Activated CD4-positive, alpha-beta T cell treated with anti-CD3 and anti-CD28 coated beads, Interleukin-2, amount 50 U/mL, for 16 hours (primary cell): ENCODE data around the gene NDUFAF8.

Source experiments
- DNase-seq: peaks from one replicate; pipeline ENCODE4 v3.0.0-alpha.2; 2020

The NDUFAF8 gene

GRCh38 chr17:81254955-81255717 is 16.0 kb downstream of the NDUFAF8 start:
- no peak for DNase-seq

GRCh38 chr17:81256616-81257015 is 17.5 kb downstream of the NDUFAF8 start:
- DNase-seq = no peak

GRCh38 chr17:81257533-81257932 is 18.4 kb downstream of the NDUFAF8 start:
- no peak for DNase-seq

GRCh38 chr17:81258292-81258691 is 19.2 kb downstream of the NDUFAF8 start:
- DNase-seq = no peak

GRCh38 chr17:81259058-81259605 is 20.0 kb downstream of the NDUFAF8 start:
- no peak for DNase-seq

GRCh38 chr17:81260171-81260570 is 21.1 kb downstream of the NDUFAF8 start:
- no peak for DNase-seq

- no peak for DNase-seq
Observed at GRCh38 chr17:81260641-81261040, 21.5 kb downstream of the NDUFAF8 start.

GRCh38 chr17:81261096-81261495 is 22.0 kb downstream of the NDUFAF8 start:
- DNase-seq = no peak

- no peak for DNase-seq
Observed at GRCh38 chr17:81261582-81262336, 22.6 kb downstream of the NDUFAF8 start.

- DNase-seq = no peak
Observed at GRCh38 chr17:81263371-81264181, 24.5 kb downstream of the NDUFAF8 start.

GRCh38 chr17:81264640-81265039 is 25.5 kb downstream of the NDUFAF8 start:
- no peak for DNase-seq

GRCh38 chr17:81265576-81265975 is 26.5 kb downstream of the NDUFAF8 start:
- DNase-seq = no peak

GRCh38 chr17:81267390-81268067 is 28.4 kb downstream of the NDUFAF8 start:
- DNase-seq = no peak

- DNase-seq = no peak
Observed at GRCh38 chr17:81270279-81270678, 31.2 kb downstream of the NDUFAF8 start.

GRCh38 chr17:81271226-81271625 is 32.1 kb downstream of the NDUFAF8 start:
- no peak for DNase-seq

GRCh38 chr17:81272616-81273015 is 33.5 kb downstream of the NDUFAF8 start:
- no peak for DNase-seq

GRCh38 chr17:81273698-81274470 is 34.8 kb downstream of the NDUFAF8 start:
- DNase-seq = no peak

GRCh38 chr17:81274471-81274855 is 35.3 kb downstream of the NDUFAF8 start:
- no peak for DNase-seq

- no peak for DNase-seq
Observed at GRCh38 chr17:81276781-81277180, 37.7 kb downstream of the NDUFAF8 start.

- DNase-seq = no peak
Observed at GRCh38 chr17:81277421-81277820, 38.3 kb downstream of the NDUFAF8 start.

GRCh38 chr17:81277946-81278693 is 39.0 kb downstream of the NDUFAF8 start:
- DNase-seq = no peak
